HEK293 (cell line): ENCODE data around the gene CCZ1.
"Not testable (repeated sequence)": the region's sequence is repeated elsewhere in the genome, so short reads cannot be mapped to it uniquely, and the experiment has no call there.

Experiments used
- CTCF ChIA-PET: fragments of 350-600 bp; formaldehyde crosslinking; extraction: SDS; loops from one replicate; lab custom pipeline; 2021; ENCODE audit warnings: antibody characterized with exemption; lab: Yijun Ruan, JAX
- POLR2A ChIA-PET: fragments of 300-600 bp; formaldehyde crosslinking; extraction: SDS; loops from one replicate; lab custom pipeline; 2020; ENCODE audit warnings: antibody characterized with exemption, inconsistent platforms; lab: Yijun Ruan, JAX
- H3K27ac ChIP-seq: fragments of 200-500 bp; sonication (Bioruptor generic); 2 replicates; pipeline ENCODE4 v1.5.1; 2014; ENCODE audit warnings: low read depth, low read length, control low read depth, inconsistent platforms; ENCODE audit errors: extremely low read depth
- H3K36me3 ChIP-seq, 2 experiments: fragments of 200-500 bp in 1 of 2; sonication (Bioruptor generic) in 1 of 2; 1 replicate in 1 of 2; 2 replicates in 1 of 2; pipeline ENCODE4 v1.5.1; 2014 to 2017; ENCODE audit warnings: inconsistent platforms in 2 of 2, low read length in 2 of 2; ENCODE audit not compliant: control insufficient read depth in 2 of 2, insufficient read depth in 1 of 2
- H3K4me1 ChIP-seq: fragments of 200-500 bp; sonication (Bioruptor generic); 2 replicates; pipeline ENCODE4 v1.5.1; 2014; ENCODE audit warnings: mild to moderate bottlenecking, low read length, inconsistent platforms; ENCODE audit not compliant: control insufficient read depth, insufficient read depth
- H3K4me3 ChIP-seq: 2 replicates; pipeline ENCODE4 v1.5.1; 2011; ENCODE audit warnings: low read depth, mild to moderate bottlenecking, control low read depth, low read length, moderate library complexity
- H3K9me3 ChIP-seq: fragments of 200-500 bp; sonication (Bioruptor generic); 2 replicates; pipeline ENCODE4 v1.5.1; 2014; ENCODE audit warnings: low read depth, low read length, inconsistent platforms; ENCODE audit not compliant: control insufficient read depth, insufficient read depth
- KLF17 ChIP-seq: fragments of 450-650 bp; formaldehyde crosslinking; IDR thresholded peaks from 2 replicates; pipeline ENCODE4 v1.5.1; 2016; ENCODE audit warnings: missing biosample characterization, missing genetic modification characterization
- PRDM1 ChIP-seq: fragments of 450-650 bp; formaldehyde crosslinking; IDR thresholded peaks from 2 replicates; pipeline ENCODE4; 2016; ENCODE audit warnings: missing biosample characterization, missing genetic modification characterization
- ZBTB48 ChIP-seq: fragments of 450-650 bp; formaldehyde crosslinking; IDR thresholded peaks from 2 replicates; pipeline ENCODE4 v1.5.1; 2016; ENCODE audit warnings: missing biosample characterization, missing genetic modification characterization
- ZNF157 ChIP-seq: fragments of 450-650 bp; formaldehyde crosslinking; IDR thresholded peaks from 2 replicates; pipeline ENCODE4 v1.5.1; 2016; ENCODE audit warnings: missing biosample characterization, missing genetic modification characterization
- ZNF473 ChIP-seq: fragments of 450-650 bp; formaldehyde crosslinking; IDR thresholded peaks from 2 replicates; pipeline ENCODE4 v1.5.1; 2017; ENCODE audit warnings: missing biosample characterization, missing genetic modification characterization
- ZNF501 ChIP-seq: fragments of 450-650 bp; formaldehyde crosslinking; IDR thresholded peaks from 2 replicates; pipeline ENCODE4 v1.5.1; 2016; ENCODE audit warnings: missing biosample characterization, missing genetic modification characterization
- ZNF521 ChIP-seq: fragments of 450-650 bp; formaldehyde crosslinking; IDR thresholded peaks from 2 replicates; pipeline ENCODE4 v1.5.1; 2017; ENCODE audit warnings: missing biosample characterization, mild to moderate bottlenecking, missing genetic modification characterization
- ZNF596 ChIP-seq: fragments of 450-650 bp; IDR thresholded peaks from 2 replicates; pipeline ENCODE4 v1.5.0; 2018; ENCODE audit warnings: missing biosample characterization, mild to moderate bottlenecking, missing genetic modification characterization, moderate library complexity
- ZNF654 ChIP-seq: fragments of 450-650 bp; formaldehyde crosslinking; IDR thresholded peaks from 2 replicates; pipeline ENCODE4 v1.5.1; 2016; ENCODE audit warnings: low read depth, missing biosample characterization, missing genetic modification characterization
- ZNF670 ChIP-seq: fragments of 450-650 bp; formaldehyde crosslinking; IDR thresholded peaks from 2 replicates; pipeline ENCODE4 v1.5.1; 2016; ENCODE audit warnings: missing biosample characterization, missing genetic modification characterization, low read depth
- ZNF792 ChIP-seq: fragments of 450-650 bp; formaldehyde crosslinking; IDR thresholded peaks from 2 replicates; pipeline ENCODE4 v1.5.1; 2016; ENCODE audit warnings: missing biosample characterization, missing genetic modification characterization
- ZNF843 ChIP-seq: fragments of 450-650 bp; formaldehyde crosslinking; IDR thresholded peaks from 2 replicates; pipeline ENCODE4 v1.5.1; 2016; ENCODE audit warnings: missing biosample characterization, missing genetic modification characterization
- ZSCAN18 ChIP-seq: fragments of 450-650 bp; formaldehyde crosslinking; IDR thresholded peaks from 2 replicates; pipeline ENCODE4 v1.5.1; 2016; ENCODE audit warnings: missing biosample characterization, missing genetic modification characterization

CCZ1 gene

GRCh38 chr7:5870311-5870710, 28.2 kb upstream of the CCZ1 start (continued):
- TF ChIP-seq PRDM1 = no peak
- no peak for TF ChIP-seq KLF17
- TF ChIP-seq ZSCAN18 (tag by site-specific recombination) = no peak
- no peak for TF ChIP-seq ZBTB48 (tag by site-specific recombination)
- TF ChIP-seq ZNF792 (tag by site-specific recombination) = no peak
- no peak for TF ChIP-seq ZNF157 (tag by site-specific recombination)
- TF ChIP-seq ZNF670 (tag by site-specific recombination) = no peak
- TF ChIP-seq ZNF473 (tag by site-specific recombination) = no peak
- no peak for TF ChIP-seq ZNF843 (tag by site-specific recombination)
- TF ChIP-seq ZNF654 (tag by site-specific recombination) = no peak

GRCh38 chr7:5872326-5872725, 26.2 kb upstream of the CCZ1 start:
- TF ChIP-seq ZNF596 (tag by site-specific recombination) (no peak), ZNF521 (tag by site-specific recombination) (no peak), ZNF501 (tag by site-specific recombination) (no peak)
- TF ChIP-seq, all 188 proteins: peak for 0
- H3K4me1 ChIP-seq = no peaks in the 10 kb centered on the region
- CTCF ChIA-PET = no interaction called here
- POLR2A ChIA-PET = no interaction called here
- H3K4me3 ChIP-seq = no peak overlapping the region
- H3K9me3 ChIP-seq = no peaks in the 10 kb centered on the region
- H3K36me3 ChIP-seq = no peaks in the 10 kb centered on the region
- H3K27ac ChIP-seq = no peak overlapping the region

- H3K9me3 ChIP-seq, H3K4me1 ChIP-seq, H3K4me3 ChIP-seq, H3K27ac ChIP-seq, H3K36me3 ChIP-seq: not testable (repeated sequence)
- ChIA-PET POLR2A (interaction anchor here (0.7 kb wide), 1 partner anchor 631 kb away, joined by 4 read pairs; no protein-coding TSS in a partner anchor), CTCF (interaction anchor here (0.6 kb wide), 2 partner anchors 14 to 428 kb away, joined by 3 to 5 read pairs; no protein-coding TSS in a partner anchor)
These were observed 18.9 kb upstream of the CCZ1 start for GRCh38 chr7:5879591-5879990.

GRCh38 chr7:5880106-5880505, 18.4 kb upstream of the CCZ1 start:
- H3K4me3 ChIP-seq, H3K9me3 ChIP-seq, H3K27ac ChIP-seq, H3K4me1 ChIP-seq, H3K36me3 ChIP-seq: not testable (repeated sequence)
- POLR2A ChIA-PET = interaction anchor here (0.7 kb wide), 1 partner anchor 631 kb away, joined by 4 read pairs; no protein-coding TSS in a partner anchor
- CTCF ChIA-PET = interaction anchor here (0.6 kb wide), 1 partner anchor 14 kb away, joined by 5 read pairs; no protein-coding TSS in a partner anchor

- H3K4me1 ChIP-seq, POLR2A ChIA-PET, H3K4me3 ChIP-seq, H3K36me3 ChIP-seq, H3K27ac ChIP-seq, H3K9me3 ChIP-seq: not testable (repeated sequence)
- CTCF ChIA-PET = interaction anchor here (0.7 kb wide), 1 partner anchor 276 kb away, joined by 3 read pairs; no protein-coding TSS in a partner anchor
These were observed 14.1 kb upstream of the CCZ1 start for GRCh38 chr7:5884431-5884830.

GRCh38 chr7:5888021-5888420, 10.5 kb upstream of the CCZ1 start:
- H3K4me1 ChIP-seq, CTCF ChIA-PET, H3K9me3 ChIP-seq, H3K36me3 ChIP-seq, POLR2A ChIA-PET, H3K27ac ChIP-seq, H3K4me3 ChIP-seq: not testable (repeated sequence)
